Activated naive CD8-positive, alpha-beta T cell treated with anti-CD3 and anti-CD28 coated beads for 36 hours (primary cell): ENCODE measurements around the gene CTNND2. TPM values are rescaled to one million over a fixed set of nuclear protein-coding genes. Genes with fewer than 3 reads are reported as not detected.
"Not testable (repeated sequence)": the region's sequence is repeated elsewhere in the genome, so short reads cannot be mapped to it uniquely, and the experiment has no call there.

Experiments
- DNase-seq: peaks from one replicate; pipeline ENCODE4 v3.0.0; 2021
- H3K27ac Mint-ChIP-seq: one replicate; pipeline ENCODE4 v1.8.0; 2022; ENCODE audit warnings: mild to moderate bottlenecking, moderate library complexity, mixed read lengths
- H3K27me3 Mint-ChIP-seq: one replicate; pipeline ENCODE4 v1.8.0; 2022; ENCODE audit warnings: mild to moderate bottlenecking, mixed read lengths
- H3K36me3 Mint-ChIP-seq: one replicate; pipeline ENCODE4 v1.8.0; 2021; ENCODE audit warnings: mild to moderate bottlenecking, mixed read lengths
- H3K4me1 Mint-ChIP-seq: one replicate; pipeline ENCODE4 v1.8.0; 2021; ENCODE audit warnings: mixed read lengths
- H3K4me3 Mint-ChIP-seq: one replicate; pipeline ENCODE4 v1.8.0; 2022; ENCODE audit warnings: mild to moderate bottlenecking, moderate library complexity, mixed read lengths
- H3K9me3 Mint-ChIP-seq: one replicate; pipeline ENCODE4 v1.8.0; 2022; ENCODE audit warnings: mixed read lengths
- total RNA-seq, 2 experiments: library from RNA; stranded (reverse); gene quantifications; one replicate each; pipeline ENCODE4 v1.2.3, GENCODE V29; 2021

CTNND2 gene
- total RNA-seq, 2 experiments from 2014 or later: not detected

DNA sequence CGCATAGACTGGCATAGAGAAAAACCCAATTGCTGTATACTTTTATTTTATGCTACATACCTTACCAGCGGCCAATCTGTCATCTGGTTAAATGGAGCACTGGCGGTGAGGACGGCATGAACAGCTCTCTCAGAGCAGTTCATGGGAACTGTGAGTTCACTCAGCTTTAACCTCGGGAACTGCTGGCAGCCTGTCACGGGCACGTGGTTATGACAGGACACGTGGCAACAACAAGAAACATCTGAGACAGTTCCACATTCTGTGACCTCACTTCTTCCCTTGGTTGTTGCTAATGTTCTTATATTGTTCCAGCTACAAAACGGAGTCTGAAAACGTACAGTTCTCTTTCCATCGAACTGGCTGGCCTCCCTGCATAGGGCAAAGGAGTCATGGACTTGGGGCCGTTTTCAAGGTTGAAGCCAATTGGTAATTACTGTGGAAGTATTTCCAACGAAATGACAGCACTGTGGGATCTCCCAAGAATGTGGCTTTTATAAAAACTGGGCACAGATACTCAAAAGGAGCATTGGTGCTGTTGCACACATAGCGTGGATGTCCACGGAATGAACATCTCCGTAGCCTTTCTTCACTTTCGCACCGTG lies 896.9 kb downstream of the CTNND2 start:
- DNase-seq: no peak
- H3K27ac Mint-ChIP-seq: no peak overlapping the region
- H3K36me3 Mint-ChIP-seq: no peaks in the 10 kb centered on the region
- peaks cover under 1% of the 10 kb centered on the region for H3K27me3 Mint-ChIP-seq
- H3K4me3 Mint-ChIP-seq: no peak overlapping the region
- H3K4me1 Mint-ChIP-seq: no peaks in the 10 kb centered on the region
- no peaks in the 10 kb centered on the region for H3K9me3 Mint-ChIP-seq

DNA sequence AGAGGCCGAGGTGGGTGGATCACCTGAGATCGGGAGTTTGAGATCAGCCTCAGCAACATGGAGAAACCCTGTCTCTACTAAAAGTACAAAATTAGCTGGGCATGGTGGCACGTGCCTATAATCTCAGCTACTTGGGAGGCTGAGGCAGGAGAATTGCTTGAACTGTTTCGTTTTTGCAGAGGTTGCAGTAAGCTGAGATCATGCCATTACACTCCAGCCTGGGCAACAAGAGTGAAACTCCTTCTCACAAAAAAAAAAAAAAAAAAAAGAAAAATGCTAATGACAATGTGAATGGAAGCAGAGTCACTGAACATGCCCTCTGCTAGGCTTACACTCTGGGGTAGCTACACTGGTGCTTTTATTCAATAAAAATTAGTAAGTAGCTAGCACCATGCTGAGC lies 899.7 kb downstream of the CTNND2 start:
- H3K27me3 Mint-ChIP-seq, H3K36me3 Mint-ChIP-seq: not testable (repeated sequence)

DNA sequence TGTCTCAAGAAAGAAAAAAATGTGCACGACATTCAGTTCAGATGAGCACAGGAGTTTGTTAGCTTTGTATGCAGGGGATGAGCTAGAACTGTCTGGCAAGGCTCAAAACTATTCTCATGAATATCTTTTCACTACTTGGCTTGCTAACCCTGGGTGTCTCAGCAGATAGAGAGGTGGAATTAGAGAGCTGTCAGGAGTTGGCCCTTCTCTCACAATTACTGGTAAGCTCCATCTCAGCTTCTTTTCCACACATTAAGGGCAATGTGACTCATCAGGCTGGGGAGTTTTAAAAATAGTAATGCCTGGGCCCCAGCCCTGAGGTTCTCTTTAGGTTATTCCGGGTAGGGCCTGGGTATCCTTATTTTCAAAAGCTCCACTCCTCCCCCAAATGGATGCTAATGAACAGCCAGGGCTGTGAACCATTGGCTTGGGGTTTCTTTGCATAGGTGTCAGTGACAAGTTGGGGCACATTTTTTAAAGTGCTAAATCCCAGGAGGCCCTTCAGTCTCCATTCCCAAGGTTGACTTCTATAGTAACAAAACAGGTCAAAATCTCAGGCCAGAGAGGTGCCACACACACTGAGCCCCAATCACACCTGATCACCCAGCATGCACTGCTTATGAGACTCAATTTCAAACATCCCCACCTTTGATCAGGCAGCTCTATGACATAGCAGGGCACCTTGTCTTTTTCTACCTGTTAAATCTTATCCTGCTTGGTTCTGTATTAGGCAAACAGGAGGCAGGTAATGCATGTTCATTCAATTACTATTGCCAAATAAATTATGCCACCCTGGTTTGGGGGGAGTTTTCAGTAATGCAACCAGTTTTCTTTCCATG lies 903.5 kb downstream of the CTNND2 start:
- H3K4me1 Mint-ChIP-seq: no peaks in the 10 kb centered on the region
- H3K9me3 Mint-ChIP-seq: no peaks in the 10 kb centered on the region
- H3K27me3 Mint-ChIP-seq: peaks cover 16% of the 10 kb centered on the region
- DNase-seq: no peak
- H3K27ac Mint-ChIP-seq: no peak overlapping the region
- no peak overlapping the region for H3K4me3 Mint-ChIP-seq
- no peaks in the 10 kb centered on the region for H3K36me3 Mint-ChIP-seq

More for the DNA sequence above, 899.7 kb downstream of the CTNND2 start:
- H3K4me3 Mint-ChIP-seq, DNase-seq, H3K9me3 Mint-ChIP-seq, H3K27ac Mint-ChIP-seq, H3K4me1 Mint-ChIP-seq: not testable (repeated sequence)

DNA sequence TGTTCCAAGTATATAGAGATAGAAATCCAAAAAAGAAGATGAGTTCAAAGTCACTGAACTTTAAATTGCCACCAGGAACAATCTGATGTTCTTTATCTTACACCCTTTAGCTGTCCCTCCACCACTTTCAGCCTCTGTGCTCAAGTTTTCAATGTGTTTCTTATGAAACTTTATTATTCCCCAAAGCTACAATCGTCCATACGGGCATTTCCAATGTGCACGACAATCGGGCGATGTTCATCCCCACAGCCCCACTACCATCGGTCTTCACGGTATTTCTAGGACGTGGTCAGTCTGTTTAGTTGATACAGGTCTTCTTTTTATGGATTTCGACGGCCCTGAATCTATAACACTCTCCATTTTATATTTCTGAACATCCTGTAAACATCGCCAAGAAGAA lies 904.5 kb downstream of the CTNND2 start:
- H3K36me3 Mint-ChIP-seq: no peaks in the 10 kb centered on the region
- H3K27me3 Mint-ChIP-seq: peaks cover 22% of the 10 kb centered on the region
- no peak overlapping the region for H3K27ac Mint-ChIP-seq
- no peak overlapping the region for H3K4me3 Mint-ChIP-seq
- no peaks in the 10 kb centered on the region for H3K4me1 Mint-ChIP-seq
- H3K9me3 Mint-ChIP-seq: no peaks in the 10 kb centered on the region
- DNase-seq: no peak

DNA sequence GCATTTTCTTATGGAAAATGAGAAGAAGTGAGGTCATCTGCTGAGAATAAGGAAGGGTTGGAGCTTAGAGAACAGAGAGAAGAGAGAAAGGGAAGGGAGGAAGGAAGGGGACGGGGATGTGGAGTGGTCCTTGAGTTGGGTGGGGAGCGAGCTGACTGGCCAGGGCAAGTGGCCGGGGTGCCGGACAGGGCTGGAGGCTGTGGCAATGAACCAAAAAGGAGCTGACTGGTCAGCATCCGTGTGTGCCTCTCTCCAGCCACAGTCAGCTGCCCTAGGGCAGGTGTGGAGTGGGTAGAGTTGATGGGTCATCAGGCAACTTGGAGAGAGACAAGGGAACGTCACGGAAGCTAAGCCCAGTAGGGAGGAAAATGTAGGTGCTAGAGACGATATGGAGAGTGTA lies 908.4 kb downstream of the CTNND2 start:
- H3K27ac Mint-ChIP-seq: no peak overlapping the region
- no peaks in the 10 kb centered on the region for H3K36me3 Mint-ChIP-seq
- H3K4me3 Mint-ChIP-seq: no peak overlapping the region
- peaks cover 15% of the 10 kb centered on the region for H3K27me3 Mint-ChIP-seq
- H3K9me3 Mint-ChIP-seq: no peaks in the 10 kb centered on the region
- no peak for DNase-seq
- H3K4me1 Mint-ChIP-seq: no peaks in the 10 kb centered on the region

DNA sequence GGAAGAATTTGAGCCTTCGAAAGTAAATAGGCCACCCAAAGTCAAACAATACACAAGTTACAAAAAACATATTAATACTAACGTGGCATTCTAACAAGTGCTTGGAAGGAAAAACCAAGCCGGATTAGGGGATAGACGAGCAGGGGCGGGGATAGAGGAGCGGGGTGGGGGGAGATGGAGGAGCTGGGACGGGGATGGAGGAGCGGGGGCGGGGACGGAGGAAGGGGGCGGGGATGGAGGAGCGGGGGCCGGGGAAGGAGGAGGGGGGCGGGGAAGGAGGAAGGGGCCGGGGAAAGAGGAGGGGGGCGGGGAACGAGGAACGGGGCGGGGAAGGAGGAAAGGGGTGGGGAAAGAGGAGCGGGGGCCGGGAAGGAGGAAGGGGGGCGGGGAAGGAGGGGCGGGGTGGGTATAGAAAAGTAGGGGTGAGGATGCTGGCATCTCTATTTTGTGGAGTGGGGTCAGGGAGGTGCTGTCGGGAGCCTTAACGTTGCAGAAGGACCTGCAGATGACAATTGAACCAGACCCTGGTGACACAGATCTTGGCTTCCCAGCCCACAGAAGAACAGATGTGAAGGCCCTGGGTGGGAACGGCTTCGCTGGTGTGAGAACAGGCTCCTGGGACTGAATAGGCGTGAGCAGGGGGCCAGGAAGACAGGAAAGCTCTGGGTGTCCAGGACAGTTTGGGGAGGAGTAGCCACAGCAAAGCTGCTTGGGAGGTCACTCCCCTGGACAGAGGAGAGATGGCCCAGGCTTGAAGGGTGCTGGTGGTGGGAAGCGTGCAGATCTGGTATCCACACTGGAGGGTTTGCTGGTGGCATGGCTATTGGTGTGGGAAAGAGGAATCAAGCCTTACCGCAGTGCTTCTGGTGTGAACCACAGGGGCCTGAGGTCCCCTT lies 909.9 kb downstream of the CTNND2 start:
- H3K9me3 Mint-ChIP-seq: no peaks in the 10 kb centered on the region
- H3K4me1 Mint-ChIP-seq: no peaks in the 10 kb centered on the region
- DNase-seq: no peak
- no peaks in the 10 kb centered on the region for H3K36me3 Mint-ChIP-seq
- H3K4me3 Mint-ChIP-seq: no peak overlapping the region
- H3K27ac Mint-ChIP-seq: no peak overlapping the region
- peaks cover 24% of the 10 kb centered on the region for H3K27me3 Mint-ChIP-seq

DNA sequence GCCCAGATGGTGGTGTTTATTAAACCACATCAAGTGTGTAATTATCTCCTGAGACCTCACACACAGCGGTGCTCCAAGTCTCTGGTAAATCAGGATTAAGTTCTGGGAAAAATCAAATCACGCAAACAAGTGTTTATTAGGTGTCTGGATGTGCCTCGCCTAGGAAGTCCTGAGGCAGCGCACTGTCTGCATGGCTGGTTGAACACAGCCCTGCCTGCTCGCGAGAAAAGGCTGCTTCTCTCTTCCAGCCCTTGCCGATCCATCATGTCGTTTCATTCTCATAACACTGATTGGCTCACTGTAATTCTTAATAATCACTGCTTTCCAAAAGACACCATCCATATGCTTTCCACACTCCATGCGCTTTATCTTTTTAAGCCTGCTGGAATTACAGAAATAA lies 913.6 kb downstream of the CTNND2 start:
- no peak for DNase-seq
- Mint-ChIP-seq H3K9me3 (no peaks in the 10 kb centered on the region), H3K36me3 (no peaks in the 10 kb centered on the region), H3K27ac (no peak overlapping the region), H3K4me3 (no peak overlapping the region), H3K27me3 (peaks cover 34% of the 10 kb centered on the region), H3K4me1 (peaks cover 8% of the 10 kb centered on the region)

DNA sequence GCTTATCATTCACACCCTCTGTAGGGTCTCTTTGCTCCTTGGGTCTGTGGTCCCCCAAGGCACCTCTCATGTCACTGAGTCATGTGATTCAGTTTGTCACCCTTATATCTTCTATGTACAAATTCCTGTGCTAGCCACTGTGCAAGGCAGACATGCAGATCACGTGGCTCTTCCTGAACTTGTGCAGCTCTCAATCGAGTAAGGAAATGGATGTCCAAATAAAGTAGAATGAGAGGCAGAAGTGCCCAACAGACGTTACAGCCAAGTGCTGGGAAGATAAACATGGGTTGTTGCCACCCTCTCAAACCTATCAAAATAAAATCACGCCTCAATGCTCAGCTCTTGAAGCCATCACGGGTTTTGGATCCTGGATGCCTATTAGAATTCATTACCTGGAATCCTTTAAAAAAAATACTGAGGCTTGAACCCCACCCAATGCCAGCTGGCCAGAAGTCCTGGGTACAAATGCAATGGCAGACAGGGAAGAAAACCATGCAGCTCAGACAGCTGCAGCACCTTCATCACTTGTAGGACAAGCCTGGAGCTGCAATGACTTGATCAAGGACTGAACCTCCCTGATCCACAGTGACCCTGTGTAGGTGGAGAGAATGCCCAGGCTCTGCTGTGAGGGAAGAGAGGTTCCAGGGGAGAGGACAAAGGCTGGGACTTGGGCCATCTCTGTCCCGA lies 914.5 kb downstream of the CTNND2 start:
- Mint-ChIP-seq H3K27me3 (peaks cover 28% of the 10 kb centered on the region), H3K9me3 (no peaks in the 10 kb centered on the region), H3K27ac (no peak overlapping the region), H3K4me3 (no peak overlapping the region), H3K36me3 (no peaks in the 10 kb centered on the region), H3K4me1 (peaks cover 8% of the 10 kb centered on the region)
- no peak for DNase-seq

DNA sequence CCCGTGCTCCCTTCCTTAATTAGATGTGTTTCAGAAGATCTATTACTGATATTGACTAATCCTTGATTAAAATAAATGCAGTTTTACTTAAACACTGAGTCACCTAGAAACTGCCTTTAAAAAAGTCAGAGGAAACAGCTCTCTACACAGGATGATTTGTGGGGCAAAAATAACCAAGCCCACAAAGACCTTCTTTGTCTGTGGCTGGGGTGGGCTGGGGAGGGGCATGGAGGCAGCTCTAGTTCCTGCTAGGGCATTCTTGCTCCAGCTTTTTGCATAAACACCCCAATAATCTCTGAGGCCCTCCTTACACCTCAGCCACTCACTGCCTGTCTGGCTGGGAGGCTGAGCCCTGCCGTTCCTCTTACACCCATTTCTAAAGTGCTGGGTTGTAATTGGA lies 915.6 kb downstream of the CTNND2 start:
- Mint-ChIP-seq H3K27ac (no peak overlapping the region), H3K4me3 (peak overlapping the region; percentile 22), H3K36me3 (no peaks in the 10 kb centered on the region), H3K4me1 (peaks cover 8% of the 10 kb centered on the region), H3K9me3 (no peaks in the 10 kb centered on the region), H3K27me3 (peaks cover 28% of the 10 kb centered on the region)
- no peak for DNase-seq

DNA sequence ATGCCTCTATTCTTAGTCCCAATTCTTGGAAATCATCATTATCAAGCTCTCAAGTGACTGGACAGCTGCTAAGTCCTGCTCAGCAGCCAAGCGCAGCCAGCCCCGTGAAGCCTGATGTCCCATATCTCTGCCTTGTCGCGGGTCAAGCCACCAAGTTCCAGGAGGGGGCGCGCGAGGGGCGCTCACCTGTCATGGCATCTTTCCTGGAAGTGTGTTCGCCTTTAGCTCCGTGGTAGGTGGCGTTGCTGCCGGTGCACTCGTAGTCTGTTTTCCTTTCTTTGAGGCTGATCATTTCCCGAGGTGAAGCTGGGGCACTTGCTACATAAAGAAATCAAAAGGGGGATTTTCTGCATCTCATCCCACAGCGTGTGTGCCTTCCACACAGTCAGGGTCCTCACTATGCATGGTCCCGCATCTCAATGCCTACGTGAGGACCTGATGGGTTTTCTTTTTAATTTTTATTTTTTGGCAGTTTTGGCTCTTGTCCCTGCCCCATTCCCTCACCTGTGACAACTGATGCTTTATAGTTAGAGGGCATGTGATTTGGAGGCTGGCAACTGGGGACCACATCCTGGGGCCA lies 916.2 kb downstream of the CTNND2 start:
- Mint-ChIP-seq H3K27ac (no peak overlapping the region), H3K4me1 (peaks cover 8% of the 10 kb centered on the region), H3K4me3 (peak overlapping the region; percentile 51), H3K27me3 (peaks cover 28% of the 10 kb centered on the region), H3K36me3 (no peaks in the 10 kb centered on the region), H3K9me3 (no peaks in the 10 kb centered on the region)
- peak; percentile 73 for DNase-seq

DNA sequence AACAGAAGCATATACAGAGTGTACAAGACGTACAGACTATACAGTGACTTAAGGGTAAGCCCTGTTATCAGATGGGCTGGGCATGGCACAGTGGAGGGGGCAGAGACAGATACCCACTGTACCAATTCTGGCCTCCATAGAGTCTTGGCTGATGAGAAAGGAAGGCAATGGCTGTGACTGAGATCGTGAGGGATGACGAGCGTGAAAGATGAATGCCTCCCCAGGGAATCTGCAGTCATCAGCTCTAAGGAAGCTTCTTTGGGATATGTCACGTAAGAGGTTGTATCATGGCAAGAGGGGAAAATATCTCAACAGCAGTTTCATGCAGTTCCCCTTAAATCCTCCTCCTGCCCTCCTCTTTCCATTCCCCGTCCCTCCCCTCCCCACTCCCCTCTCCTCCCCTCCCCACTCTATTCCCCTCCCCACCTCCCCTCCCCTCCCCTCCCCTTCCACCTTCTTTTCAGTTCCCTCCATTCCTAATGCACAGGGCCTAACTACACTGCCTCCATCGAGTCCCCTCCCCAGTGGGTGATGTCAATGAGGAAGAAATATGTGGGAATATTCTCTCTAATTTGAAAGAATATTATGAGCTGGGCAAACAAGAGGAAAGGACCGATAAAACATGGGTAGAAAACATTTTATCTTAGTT lies 916.8 kb downstream of the CTNND2 start:
- no peaks in the 10 kb centered on the region for H3K9me3 Mint-ChIP-seq
- peaks cover 8% of the 10 kb centered on the region for H3K4me1 Mint-ChIP-seq
- no peak for DNase-seq
- no peaks in the 10 kb centered on the region for H3K36me3 Mint-ChIP-seq
- peaks cover 28% of the 10 kb centered on the region for H3K27me3 Mint-ChIP-seq
- no peak overlapping the region for H3K27ac Mint-ChIP-seq
- no peak overlapping the region for H3K4me3 Mint-ChIP-seq

DNA sequence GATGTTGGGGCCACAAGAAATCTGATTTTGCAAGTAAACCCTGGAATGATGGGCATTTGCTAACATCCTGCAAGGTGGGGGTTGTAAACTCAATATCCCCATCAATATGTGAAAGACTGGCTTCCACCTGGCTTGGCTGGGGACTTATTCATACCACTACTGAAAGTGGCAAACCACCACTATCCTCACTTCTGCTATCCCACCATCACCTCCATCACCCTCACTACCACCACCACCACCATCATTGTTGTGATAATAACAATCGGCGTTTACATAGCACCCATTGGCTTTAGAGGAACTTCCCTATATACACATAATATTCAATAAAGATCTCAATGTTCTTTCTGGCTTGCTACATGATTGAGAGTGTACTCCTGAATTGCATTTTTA lies 918.5 kb downstream of the CTNND2 start:
- peaks cover 28% of the 10 kb centered on the region for H3K27me3 Mint-ChIP-seq
- no peaks in the 10 kb centered on the region for H3K36me3 Mint-ChIP-seq
- H3K4me1 Mint-ChIP-seq: peaks cover 8% of the 10 kb centered on the region
- no peak overlapping the region for H3K4me3 Mint-ChIP-seq
- DNase-seq: no peak
- no peak overlapping the region for H3K27ac Mint-ChIP-seq
- H3K9me3 Mint-ChIP-seq: no peaks in the 10 kb centered on the region

DNA sequence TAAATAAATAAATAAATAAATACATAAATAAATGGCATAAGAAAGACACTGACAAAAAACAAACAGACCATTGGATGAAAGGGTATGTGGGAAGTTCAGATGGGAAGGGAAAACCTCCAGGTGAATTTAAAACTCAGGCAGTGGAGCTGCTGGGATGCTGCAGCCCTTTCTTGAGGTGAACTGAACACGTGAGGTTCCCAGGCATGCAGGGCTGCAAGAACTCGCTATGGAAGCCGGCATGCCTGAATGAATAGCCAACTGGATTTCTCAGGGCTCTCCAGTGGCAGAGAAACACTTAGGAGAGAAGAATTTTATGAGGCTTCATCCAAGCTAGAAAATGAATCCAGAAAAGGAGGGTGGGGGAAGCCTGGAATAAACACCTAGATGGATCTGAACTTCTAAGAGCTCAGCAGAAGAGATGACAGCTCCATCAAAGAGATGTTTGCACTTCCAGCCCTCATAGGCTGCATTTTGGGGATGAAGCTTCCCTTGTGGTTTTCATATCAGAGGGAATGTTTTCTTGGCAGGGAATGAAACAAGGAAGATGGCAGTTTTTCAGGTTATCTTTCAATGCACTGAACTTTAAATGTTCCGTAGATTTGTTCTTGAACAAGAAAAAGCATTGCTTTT lies 919.0 kb downstream of the CTNND2 start:
- no peaks in the 10 kb centered on the region for H3K9me3 Mint-ChIP-seq
- no peak overlapping the region for H3K4me3 Mint-ChIP-seq
- H3K4me1 Mint-ChIP-seq: peaks cover 8% of the 10 kb centered on the region
- no peak for DNase-seq
- no peak overlapping the region for H3K27ac Mint-ChIP-seq
- H3K27me3 Mint-ChIP-seq: peaks cover 25% of the 10 kb centered on the region
- no peaks in the 10 kb centered on the region for H3K36me3 Mint-ChIP-seq
